Epithelial cell of proximal tubule (primary cell): Measurements from ENCODE around the gene MED12L. TPM values are rescaled to one million over a fixed set of nuclear protein-coding genes. Genes with fewer than 3 reads are reported as not detected.
"Not testable (repeated sequence)": the region's sequence is repeated elsewhere in the genome, so short reads cannot be mapped to it uniquely, and the experiment has no call there.

Experiments used
- DNase-seq: peaks from one replicate; pipeline ENCODE4 v3.0.0-alpha.2; 2011; ENCODE audit warnings: low read depth
- H3K4me3 ChIP-seq: 2 replicates; pipeline ENCODE4 v1.5.1; 2011; ENCODE audit warnings: low read depth, mild to moderate bottlenecking, low read length
- CTCF ChIP-seq: conservative IDR thresholded peaks from 2 replicates; pipeline ENCODE4 v1.5.1; 2012; ENCODE audit warnings: low read depth, mild to moderate bottlenecking, low read length
- total RNA-seq: library from RNA; depleted of rRNA; stranded (reverse); fragments of >200 nt; gene quantifications from 2 replicates; pipeline ENCODE4 v1.2.3, GENCODE V29; 2015

MED12L gene
- total RNA-seq, 1 donor from 2014 or later: 0.12 TPM

GRCh38 chr3:151156618-151157216, 71.3 kb downstream of the MED12L start:
- no peak overlapping the region for H3K4me3 ChIP-seq
- TF ChIP-seq CTCF: peak; percentile 64
- DNase-seq: no peak

DNA sequence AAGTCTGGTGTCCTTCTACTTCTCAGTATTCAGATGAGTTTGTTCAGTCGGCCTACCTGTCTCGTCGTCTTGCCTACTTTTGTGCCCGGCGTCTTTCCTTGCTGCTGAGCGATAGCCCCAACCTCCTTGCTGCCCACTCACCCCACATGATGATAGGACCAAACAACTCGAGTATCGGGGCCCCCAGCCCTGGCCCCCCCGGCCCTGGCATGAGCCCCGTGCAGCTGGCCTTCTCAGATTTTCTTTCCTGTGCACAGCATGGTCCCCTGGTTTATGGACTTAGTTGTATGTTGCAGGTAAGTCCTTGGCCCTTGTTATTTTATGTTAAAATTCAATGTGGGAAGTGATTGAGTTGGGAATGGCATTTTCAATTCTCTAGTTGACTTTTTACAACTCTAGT, 74.3 kb downstream of the MED12L start:
- TF ChIP-seq CTCF: no peak
- H3K4me3 ChIP-seq: no peak overlapping the region
- DNase-seq: no peak

DNA sequence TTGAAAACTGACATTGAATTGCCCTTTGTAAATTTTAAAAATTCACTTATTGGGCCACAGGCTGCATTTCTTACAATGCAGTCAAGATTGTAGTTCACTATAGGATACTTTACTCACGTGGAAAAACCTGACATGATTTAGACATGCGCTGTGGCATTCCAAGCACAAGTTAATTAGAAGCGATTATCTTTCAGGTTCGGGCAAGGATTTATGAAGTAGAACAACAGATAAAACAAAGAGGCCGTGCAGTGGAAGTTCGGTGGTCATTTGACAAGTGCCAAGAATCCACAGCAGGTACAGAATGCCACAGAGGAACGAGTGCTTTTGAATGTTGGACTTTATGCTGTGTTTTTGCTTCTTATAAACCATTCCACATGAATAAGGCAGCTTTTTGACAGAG, 79.8 kb downstream of the MED12L start:
- no peak for DNase-seq

DNA sequence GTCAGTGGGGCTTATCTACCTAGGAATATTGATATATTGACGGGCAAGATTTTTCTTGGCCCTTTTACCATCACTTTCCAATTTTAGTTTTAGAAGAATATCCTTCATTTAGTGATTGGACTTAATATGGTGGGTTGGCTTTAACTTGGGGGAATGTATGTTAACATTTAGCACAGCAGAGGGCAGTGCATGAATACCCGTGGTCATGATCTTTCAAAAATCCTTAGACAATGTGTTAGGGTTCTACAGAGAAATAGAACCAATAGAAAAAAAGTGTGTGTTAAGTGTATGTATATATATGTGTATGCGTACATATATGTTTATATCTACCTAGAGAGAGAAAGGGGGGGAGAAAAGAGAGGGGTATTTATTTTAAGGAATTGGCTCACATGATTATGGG, 80.7 kb downstream of the MED12L start:
- H3K4me3 ChIP-seq: no peak overlapping the region
- peak; percentile 36 for TF ChIP-seq CTCF
- no peak for DNase-seq

More for the DNA sequence above, 79.8 kb downstream of the MED12L start:
- TF ChIP-seq CTCF: no peak
- H3K4me3 ChIP-seq: no peak overlapping the region

GRCh38 chr3:151168269-151169094, 83.0 kb downstream of the MED12L start:
- no peak overlapping the region for H3K4me3 ChIP-seq
- peak; percentile 96 for TF ChIP-seq CTCF
- DNase-seq: no peak

DNA sequence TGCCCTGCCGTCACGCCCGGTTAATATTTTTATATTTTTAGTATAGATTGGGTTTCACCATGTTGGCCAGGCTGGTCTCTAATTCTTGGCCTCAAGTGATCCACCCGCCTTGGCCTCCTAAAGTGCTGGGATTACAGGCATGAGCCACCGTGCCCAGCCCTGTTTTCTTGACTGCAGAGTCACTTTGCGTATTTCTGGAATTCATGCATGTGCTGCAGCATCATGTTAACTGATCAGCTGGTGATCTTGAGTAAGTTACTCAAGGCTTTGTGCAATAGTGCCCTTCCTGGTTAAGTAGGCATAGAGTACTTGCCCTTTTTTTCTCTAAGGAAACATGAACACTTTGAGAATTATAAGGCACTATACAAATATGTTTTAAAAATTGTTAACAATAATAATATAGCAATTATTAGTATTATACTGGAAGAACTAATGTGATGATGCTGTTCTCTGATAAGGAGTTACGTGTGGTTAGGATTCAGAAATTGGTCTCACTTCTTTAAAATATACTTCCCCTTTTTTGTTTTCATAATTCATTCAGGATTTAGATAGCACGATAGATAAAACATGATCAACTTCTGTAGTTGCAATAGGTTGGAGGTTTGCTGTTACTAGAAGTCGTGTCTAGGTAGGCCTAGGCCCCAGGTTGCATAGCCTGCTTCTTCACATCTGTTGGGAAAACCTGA, 83.9 kb downstream of the MED12L start:
- no peak overlapping the region for H3K4me3 ChIP-seq
- TF ChIP-seq CTCF: no peak
- no peak for DNase-seq

DNA sequence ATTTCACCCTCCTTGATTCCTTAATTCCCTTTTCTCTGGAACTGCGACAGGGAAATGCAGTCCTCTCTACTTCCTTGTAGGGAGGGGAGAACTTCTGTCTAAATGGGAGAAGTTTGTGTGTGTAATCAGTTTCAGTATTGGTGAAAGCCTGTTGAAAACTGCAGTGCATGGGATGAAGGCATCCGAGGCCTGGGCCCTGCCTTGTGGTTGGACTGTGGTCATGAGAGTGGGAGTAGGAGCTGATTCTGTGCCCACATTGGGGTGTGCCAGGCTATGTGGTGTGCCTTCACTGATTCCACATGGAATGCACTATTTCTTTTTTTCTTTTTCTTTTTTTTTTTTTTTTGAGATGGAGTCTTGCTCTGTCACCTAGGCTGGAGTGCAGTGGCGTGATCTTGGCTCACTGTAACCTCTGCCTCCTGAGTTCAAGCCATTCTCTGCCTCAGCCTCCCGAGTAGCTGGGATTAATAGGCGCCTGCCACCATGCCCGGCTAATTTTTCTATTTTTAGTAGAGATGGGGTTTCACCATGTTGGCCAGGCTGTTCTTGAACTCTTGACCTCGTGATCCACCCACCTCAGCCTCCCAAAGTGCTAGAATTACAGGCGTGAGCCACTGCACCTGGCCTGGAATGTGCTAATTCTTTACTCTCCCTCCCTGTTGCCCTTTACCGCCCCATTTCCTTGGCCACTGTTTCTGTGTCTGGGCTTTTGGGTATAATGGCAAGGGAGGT, 84.7 kb downstream of the MED12L start:
- not testable (repeated sequence) for DNase-seq, H3K4me3 ChIP-seq
